ENCODE data around the gene DMD.

The DMD gene

GRCh38 chrX:31860686-31861085 lies 1350.7 kb downstream of the DMD start:
- no peak for DNase-seq (ENCODE audit: low read depth in 2 of 2)

GRCh38 chrX:31858915-31859314 lies 1352.4 kb downstream of the DMD start:
- no peak for DNase-seq (ENCODE audit: low read depth in 2 of 2)

- no peak for DNase-seq (ENCODE audit: low read depth in 2 of 2)
Observed at GRCh38 chrX:31854716-31855115, 1356.6 kb downstream of the DMD start.

GRCh38 chrX:31851761-31852160 lies 1359.6 kb downstream of the DMD start:
- no peak for DNase-seq (ENCODE audit: low read depth in 2 of 2)

- DNase-seq (ENCODE audit: low read depth in 2 of 2): no peak
Observed at GRCh38 chrX:31847773-31848172, 1363.6 kb downstream of the DMD start.

GRCh38 chrX:31845003-31845402 lies 1366.3 kb downstream of the DMD start:
- DNase-seq (ENCODE audit: low read depth in 2 of 2): no peak

- no peak for DNase-seq (ENCODE audit: low read depth in 2 of 2)
Observed at GRCh38 chrX:31838617-31839016, 1372.7 kb downstream of the DMD start.

- DNase-seq (ENCODE audit: low read depth in 2 of 2): no peak
Observed at GRCh38 chrX:31837445-31838049, 1373.8 kb downstream of the DMD start.

- no peak for DNase-seq (ENCODE audit: low read depth in 2 of 2)
Observed at GRCh38 chrX:31836479-31836878, 1374.9 kb downstream of the DMD start.

GRCh38 chrX:31832263-31832662 lies 1379.1 kb downstream of the DMD start:
- no peak for DNase-seq (ENCODE audit: low read depth in 2 of 2)

- no peak for DNase-seq (ENCODE audit: low read depth in 2 of 2)
Observed at GRCh38 chrX:31820430-31821210, 1390.7 kb downstream of the DMD start.

GRCh38 chrX:31819455-31819854 lies 1391.9 kb downstream of the DMD start:
- no peak for DNase-seq (ENCODE audit: low read depth in 2 of 2)

- no peak for DNase-seq (ENCODE audit: low read depth in 2 of 2)
Observed at GRCh38 chrX:31811106-31811505, 1400.2 kb downstream of the DMD start.

- no peak for DNase-seq (ENCODE audit: low read depth in 2 of 2)
Observed at GRCh38 chrX:31808357-31808756, 1403.0 kb downstream of the DMD start.

GRCh38 chrX:31807165-31807564 lies 1404.2 kb downstream of the DMD start:
- no peak for DNase-seq (ENCODE audit: low read depth in 2 of 2)

- DNase-seq (ENCODE audit: low read depth in 2 of 2): no peak
Observed at GRCh38 chrX:31805781-31806180, 1405.6 kb downstream of the DMD start.

GRCh38 chrX:31800219-31800618 lies 1411.1 kb downstream of the DMD start:
- DNase-seq (ENCODE audit: low read depth in 2 of 2): no peak

GRCh38 chrX:31796624-31797023 lies 1414.7 kb downstream of the DMD start:
- no peak for DNase-seq (ENCODE audit: low read depth in 2 of 2)

- DNase-seq (ENCODE audit: low read depth in 2 of 2): no peak
Observed at GRCh38 chrX:31747411-31747810, 1463.9 kb downstream of the DMD start.

- DNase-seq (ENCODE audit: low read depth in 2 of 2): no peak
Observed at GRCh38 chrX:31743004-31743403, 1468.3 kb downstream of the DMD start.

GRCh38 chrX:31717474-31717873 lies 1493.9 kb downstream of the DMD start:
- DNase-seq (ENCODE audit: low read depth in 2 of 2): no peak

GRCh38 chrX:31715675-31716074 lies 1495.7 kb downstream of the DMD start:
- DNase-seq (ENCODE audit: low read depth in 2 of 2): no peak

- no peak for DNase-seq (ENCODE audit: low read depth in 2 of 2)
Observed at GRCh38 chrX:31714797-31715196, 1496.6 kb downstream of the DMD start.

- DNase-seq (ENCODE audit: low read depth in 2 of 2): no peak
Observed at GRCh38 chrX:31713120-31713519, 1498.2 kb downstream of the DMD start.
